Endothelial cell of umbilical vein (primary cell): Measurements from ENCODE around the gene GABRA5.

ENCODE experiments used
- CTCF ChIP-seq, 2 donors: IDR thresholded peaks; 1 replicate in 1 of 2; 2 replicates in 1 of 2; pipeline ENCODE4 v1.5.1; 2011; ENCODE audit warnings: low read length in 2 of 2, mild to moderate bottlenecking in 2 of 2, moderate library complexity in 2 of 2, control low read depth in 1 of 2, inconsistent platforms in 1 of 2, low read depth in 1 of 2; ENCODE audit not compliant: insufficient read depth in 1 of 2; ENCODE audit errors: extremely low read depth in 1 of 2
- EZH2 ChIP-seq: IDR thresholded peaks from 2 replicates; pipeline ENCODE4 v1.6.1; 2012; ENCODE audit warnings: borderline replicate concordance, low read depth, mild to moderate bottlenecking, moderate library complexity, low read length, inconsistent platforms; ENCODE audit not compliant: severe bottlenecking
- FOS ChIP-seq: IDR thresholded peaks from 2 replicates; pipeline ENCODE4 v1.6.1; 2011; ENCODE audit warnings: mild to moderate bottlenecking, low read length, moderate library complexity, borderline replicate concordance; ENCODE audit not compliant: insufficient read depth
- JUN ChIP-seq: IDR thresholded peaks from 2 replicates; pipeline ENCODE4 v1.6.1; 2011; ENCODE audit warnings: borderline replicate concordance, low read depth; ENCODE audit not compliant: insufficient read length, insufficient read depth
- MAX ChIP-seq: IDR thresholded peaks from 2 replicates; pipeline ENCODE4 v1.6.1; 2011; ENCODE audit not compliant: insufficient read depth, insufficient read length
- POLR2A ChIP-seq: IDR thresholded peaks from 2 replicates; pipeline ENCODE4 v1.6.1; 2012; ENCODE audit warnings: low read depth, mild to moderate bottlenecking, control low read depth, low read length
- POLR2AphosphoS5 ChIP-seq: IDR thresholded peaks from 2 replicates; pipeline ENCODE4 v1.6.1; 2012; ENCODE audit warnings: low read depth, mild to moderate bottlenecking, control low read depth, low read length, moderate library complexity; ENCODE audit not compliant: insufficient read depth

- no peak for TF ChIP-seq CTCF (IDR thresholded peaks at IDR 0.05; ENCODE audit: extremely low read depth in 1 of 2, insufficient read depth in 1 of 2, low read depth in 1 of 2, low read length in 2 of 2)
- TF ChIP-seq EZH2, result no peak
- no peak for TF ChIP-seq POLR2A
- no peak for TF ChIP-seq POLR2AphosphoS5
- no peak for TF ChIP-seq MAX
- no peak for TF ChIP-seq FOS
- no peak for TF ChIP-seq JUN
Observed at GRCh38 chr15:26890988-26891387, 24.1 kb downstream of the GABRA5 start.
